ENCODE data around the gene SCNN1A.

The SCNN1A gene

DNA sequence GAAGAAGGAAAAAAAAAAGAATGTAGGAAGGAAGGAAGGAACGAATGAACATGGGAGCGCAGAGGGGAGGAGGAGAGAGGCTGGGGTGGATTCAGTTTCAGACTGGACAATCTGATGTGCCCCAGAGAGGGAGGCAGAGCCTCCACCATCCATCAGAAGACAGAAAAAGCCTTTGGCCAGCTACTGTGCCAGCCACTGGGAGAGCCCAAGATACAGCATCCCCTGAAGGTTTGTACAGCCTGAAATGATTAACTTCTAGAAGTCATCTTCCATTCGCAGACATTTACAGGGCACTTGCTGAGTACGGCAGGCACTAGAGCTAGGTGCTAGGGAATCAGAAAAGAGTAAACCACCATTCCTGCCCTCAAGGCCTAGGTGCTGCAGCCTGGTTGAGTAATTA lies 55.9 kb downstream of the SCNN1A start (continued):
- TF ChIP-seq ISL1 (CRISPR knock-in tag; IDR thresholded peaks at IDR 0.05) (no peak), ZNF70 (CRISPR knock-in tag; IDR thresholded peaks at IDR 0.05) (no peak), PPARA (CRISPR knock-in tag; IDR thresholded peaks at IDR 0.05; ENCODE audit: borderline replicate concordance) (no peak)

DNA sequence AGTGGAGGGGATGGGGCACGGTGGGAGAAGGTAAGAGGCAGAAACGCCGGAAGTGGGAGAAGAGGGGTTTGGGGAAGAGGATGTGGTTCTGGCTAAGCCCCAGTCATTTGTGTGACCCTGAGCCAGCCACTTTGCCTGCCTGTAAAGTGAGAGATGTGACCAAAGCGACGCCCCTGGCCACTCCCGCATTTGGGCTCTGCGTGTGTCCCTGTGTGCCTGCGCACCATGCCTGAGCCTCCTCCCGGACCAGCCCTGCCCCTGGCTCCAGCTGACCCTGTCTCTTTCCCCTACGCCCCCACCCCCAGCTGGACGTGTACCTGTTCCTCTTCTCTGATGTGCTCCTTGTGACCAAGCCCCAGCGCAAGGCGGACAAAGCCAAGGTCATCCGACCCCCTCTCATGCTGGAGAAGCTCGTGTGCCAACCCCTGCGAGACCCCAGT lies 56.9 kb downstream of the SCNN1A start:
- TF ChIP-seq, protein P1, sequence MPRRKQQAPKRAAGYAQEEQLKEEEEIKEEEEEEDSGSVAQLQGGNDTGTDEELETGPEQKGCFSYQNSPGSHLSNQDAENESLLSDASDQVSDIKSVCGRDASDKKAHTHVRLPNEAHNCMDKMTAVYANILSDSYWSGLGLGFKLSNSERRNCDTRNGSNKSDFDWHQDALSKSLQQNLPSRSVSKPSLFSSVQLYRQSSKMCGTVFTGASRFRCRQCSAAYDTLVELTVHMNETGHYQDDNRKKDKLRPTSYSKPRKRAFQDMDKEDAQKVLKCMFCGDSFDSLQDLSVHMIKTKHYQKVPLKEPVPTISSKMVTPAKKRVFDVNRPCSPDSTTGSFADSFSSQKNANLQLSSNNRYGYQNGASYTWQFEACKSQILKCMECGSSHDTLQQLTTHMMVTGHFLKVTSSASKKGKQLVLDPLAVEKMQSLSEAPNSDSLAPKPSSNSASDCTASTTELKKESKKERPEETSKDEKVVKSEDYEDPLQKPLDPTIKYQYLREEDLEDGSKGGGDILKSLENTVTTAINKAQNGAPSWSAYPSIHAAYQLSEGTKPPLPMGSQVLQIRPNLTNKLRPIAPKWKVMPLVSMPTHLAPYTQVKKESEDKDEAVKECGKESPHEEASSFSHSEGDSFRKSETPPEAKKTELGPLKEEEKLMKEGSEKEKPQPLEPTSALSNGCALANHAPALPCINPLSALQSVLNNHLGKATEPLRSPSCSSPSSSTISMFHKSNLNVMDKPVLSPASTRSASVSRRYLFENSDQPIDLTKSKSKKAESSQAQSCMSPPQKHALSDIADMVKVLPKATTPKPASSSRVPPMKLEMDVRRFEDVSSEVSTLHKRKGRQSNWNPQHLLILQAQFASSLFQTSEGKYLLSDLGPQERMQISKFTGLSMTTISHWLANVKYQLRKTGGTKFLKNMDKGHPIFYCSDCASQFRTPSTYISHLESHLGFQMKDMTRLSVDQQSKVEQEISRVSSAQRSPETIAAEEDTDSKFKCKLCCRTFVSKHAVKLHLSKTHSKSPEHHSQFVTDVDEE (CRISPR knock-in tag; IDR thresholded peaks at IDR 0.05), result no peak
- no peak for TF ChIP-seq ZNF565 (CRISPR knock-in tag; conservative IDR thresholded peaks at IDR 0.05; ENCODE audit: low read depth)
- no peak for TF ChIP-seq BACH2 (CRISPR knock-in tag; IDR thresholded peaks at IDR 0.05; ENCODE audit: borderline replicate concordance)
- TF ChIP-seq ARNTL (CRISPR knock-in tag; IDR thresholded peaks at IDR 0.05; ENCODE audit: borderline replicate concordance, low read depth), result no peak
- no peak for TF ChIP-seq SNAI2 (CRISPR knock-in tag; IDR thresholded peaks at IDR 0.05)
- no peak for TF ChIP-seq ISL1 (CRISPR knock-in tag; IDR thresholded peaks at IDR 0.05)
- TF ChIP-seq ESRRG (CRISPR knock-in tag; IDR thresholded peaks at IDR 0.05), result no peak
- no peak for TF ChIP-seq ZNF70 (CRISPR knock-in tag; IDR thresholded peaks at IDR 0.05)
- no peak for TF ChIP-seq CSDC2 (CRISPR knock-in tag; IDR thresholded peaks at IDR 0.05)
- TF ChIP-seq CSRNP3 (CRISPR knock-in tag; IDR thresholded peaks at IDR 0.05), result no peak
- TF ChIP-seq TOX (CRISPR knock-in tag; IDR thresholded peaks at IDR 0.05; ENCODE audit: borderline replicate concordance), result no peak
- TF ChIP-seq GLIS3 (CRISPR knock-in tag; IDR thresholded peaks at IDR 0.05), result no peak
- TF ChIP-seq, protein P2, sequence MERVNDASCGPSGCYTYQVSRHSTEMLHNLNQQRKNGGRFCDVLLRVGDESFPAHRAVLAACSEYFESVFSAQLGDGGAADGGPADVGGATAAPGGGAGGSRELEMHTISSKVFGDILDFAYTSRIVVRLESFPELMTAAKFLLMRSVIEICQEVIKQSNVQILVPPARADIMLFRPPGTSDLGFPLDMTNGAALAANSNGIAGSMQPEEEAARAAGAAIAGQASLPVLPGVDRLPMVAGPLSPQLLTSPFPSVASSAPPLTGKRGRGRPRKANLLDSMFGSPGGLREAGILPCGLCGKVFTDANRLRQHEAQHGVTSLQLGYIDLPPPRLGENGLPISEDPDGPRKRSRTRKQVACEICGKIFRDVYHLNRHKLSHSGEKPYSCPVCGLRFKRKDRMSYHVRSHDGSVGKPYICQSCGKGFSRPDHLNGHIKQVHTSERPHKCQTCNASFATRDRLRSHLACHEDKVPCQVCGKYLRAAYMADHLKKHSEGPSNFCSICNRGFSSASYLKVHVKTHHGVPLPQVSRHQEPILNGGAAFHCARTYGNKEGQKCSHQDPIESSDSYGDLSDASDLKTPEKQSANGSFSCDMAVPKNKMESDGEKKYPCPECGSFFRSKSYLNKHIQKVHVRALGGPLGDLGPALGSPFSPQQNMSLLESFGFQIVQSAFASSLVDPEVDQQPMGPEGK (CRISPR knock-in tag; IDR thresholded peaks at IDR 0.05; ENCODE audit: borderline replicate concordance), result no peak
- TF ChIP-seq CREB5 (CRISPR knock-in tag; IDR thresholded peaks at IDR 0.05; ENCODE audit: low read depth), result no peak
- no peak for TF ChIP-seq OSR1 (CRISPR knock-in tag; IDR thresholded peaks at IDR 0.05)
- no peak for TF ChIP-seq TCF4 (CRISPR knock-in tag; IDR thresholded peaks at IDR 0.05; ENCODE audit: borderline replicate concordance)
- ATAC-seq, result no peak

- no peak for TF ChIP-seq CSDC2 (CRISPR knock-in tag; IDR thresholded peaks at IDR 0.05)
- TF ChIP-seq ZNF565 (CRISPR knock-in tag; conservative IDR thresholded peaks at IDR 0.05; ENCODE audit: low read depth), result no peak
- no peak for TF ChIP-seq RARB (CRISPR knock-in tag; IDR thresholded peaks at IDR 0.05)
- no peak for TF ChIP-seq OSR1 (CRISPR knock-in tag; IDR thresholded peaks at IDR 0.05)
- TF ChIP-seq CSRNP3 (CRISPR knock-in tag; IDR thresholded peaks at IDR 0.05), result no peak
- no peak for TF ChIP-seq TCF4 (CRISPR knock-in tag; IDR thresholded peaks at IDR 0.05; ENCODE audit: borderline replicate concordance)
- no peak for TF ChIP-seq ZC3H10 (CRISPR knock-in tag; IDR thresholded peaks at IDR 0.05)
- no peak for TF ChIP-seq CREB5 (CRISPR knock-in tag; IDR thresholded peaks at IDR 0.05; ENCODE audit: low read depth)
- no peak for TF ChIP-seq ARNTL (CRISPR knock-in tag; IDR thresholded peaks at IDR 0.05; ENCODE audit: borderline replicate concordance, low read depth)
- no peak for TF ChIP-seq PPARA (CRISPR knock-in tag; IDR thresholded peaks at IDR 0.05; ENCODE audit: borderline replicate concordance)
- TF ChIP-seq GLIS3 (CRISPR knock-in tag; IDR thresholded peaks at IDR 0.05), result no peak
- TF ChIP-seq, protein P1 (CRISPR knock-in tag; IDR thresholded peaks at IDR 0.05), result no peak
- no peak for TF ChIP-seq ZNF70 (CRISPR knock-in tag; IDR thresholded peaks at IDR 0.05)
- ATAC-seq, result no peak
Observed at GRCh38 chr12:6317693-6318439, 57.5 kb downstream of the SCNN1A start.
